Mesenchymal stem cell (in vitro differentiated cells and primary cell): ENCODE results near the gene CORO2B.

Experiments used
- DNase-seq: peaks from one replicate; pipeline ENCODE4 v3.0.0-alpha.2; 2013
- H2AFZ ChIP-seq: one replicate; pipeline ENCODE4 v1.6.1; 2013; ENCODE audit warnings: low read depth, mild to moderate bottlenecking, control low read depth, inconsistent platforms, low read length, moderate library complexity
- H2AK5ac ChIP-seq: 2 replicates; pipeline ENCODE4 v1.6.1; 2013; ENCODE audit warnings: low read length, moderate library complexity, mild to moderate bottlenecking, inconsistent platforms; ENCODE audit not compliant: severe bottlenecking
- H2BK120ac ChIP-seq: one replicate; pipeline ENCODE4 v1.6.1; 2013; ENCODE audit warnings: low read depth, mild to moderate bottlenecking, inconsistent platforms, low read length, moderate library complexity
- H2BK12ac ChIP-seq, 2 experiments: one replicate each; pipeline ENCODE4 v1.6.1; 2013; ENCODE audit warnings: inconsistent platforms in 2 of 2, low read length in 2 of 2, mild to moderate bottlenecking in 2 of 2, moderate library complexity in 2 of 2, control low read depth in 1 of 2
- H2BK15ac ChIP-seq: one replicate; pipeline ENCODE4 v1.6.1; 2013; ENCODE audit warnings: mild to moderate bottlenecking, low read depth, inconsistent platforms; ENCODE audit not compliant: poor library complexity, severe bottlenecking
- H2BK5ac ChIP-seq: 2 replicates; pipeline ENCODE4 v1.6.1; 2013; ENCODE audit warnings: low read depth, mild to moderate bottlenecking, low read length, control low read depth, inconsistent platforms; ENCODE audit not compliant: poor library complexity, severe bottlenecking
- H3K14ac ChIP-seq, 2 experiments: one replicate each; pipeline ENCODE4 v1.6.1; 2013; ENCODE audit warnings: inconsistent platforms in 2 of 2, low read length in 2 of 2, control low read depth in 1 of 2, mild to moderate bottlenecking in 1 of 2, moderate library complexity in 1 of 2
- H3K18ac ChIP-seq, 2 experiments: one replicate each; pipeline ENCODE4 v1.6.1; 2013; ENCODE audit warnings: inconsistent platforms in 2 of 2, low read length in 2 of 2, control low read depth in 1 of 2, low read depth in 1 of 2, mild to moderate bottlenecking in 1 of 2
- H3K23ac ChIP-seq, 2 experiments: one replicate each; pipeline ENCODE4 v1.6.1; 2013; ENCODE audit warnings: inconsistent platforms in 2 of 2, low read length in 2 of 2, mild to moderate bottlenecking in 2 of 2, moderate library complexity in 2 of 2, control low read depth in 1 of 2
- H3K27ac ChIP-seq: 2 replicates; pipeline ENCODE4 v1.5.1; 2013; ENCODE audit warnings: mild to moderate bottlenecking, moderate library complexity, low read length, control low read depth, inconsistent platforms; ENCODE audit not compliant: poor library complexity, severe bottlenecking
- H3K27me3 ChIP-seq, 2 experiments: 2 replicates each; pipeline versions ENCODE4 v1.6.1 to v1.7.0; 2013; ENCODE audit warnings: low read length in 2 of 2, mild to moderate bottlenecking in 2 of 2, moderate library complexity in 2 of 2, control low read depth in 1 of 2, inconsistent platforms in 1 of 2; ENCODE audit not compliant: control insufficient read depth in 1 of 2, insufficient read depth in 1 of 2
- H3K36me3 ChIP-seq, 2 experiments: 2 replicates each; pipeline versions ENCODE4 v1.6.1 to v1.7.0; 2013; ENCODE audit warnings: low read length in 2 of 2, control low read depth in 1 of 2, inconsistent platforms in 1 of 2, low read depth in 1 of 2, mild to moderate bottlenecking in 1 of 2; ENCODE audit not compliant: insufficient read depth in 2 of 2, control insufficient read depth in 1 of 2
- H3K4ac ChIP-seq, 2 experiments: one replicate each; pipeline ENCODE4 v1.6.1; 2013; ENCODE audit warnings: inconsistent platforms in 2 of 2, low read length in 2 of 2, mild to moderate bottlenecking in 2 of 2, moderate library complexity in 2 of 2, control low read depth in 1 of 2, low read depth in 1 of 2
- H3K4me1 ChIP-seq: 2 replicates; pipeline ENCODE4 v1.6.1; 2013; ENCODE audit warnings: low read depth, low read length, control low read depth; ENCODE audit not compliant: control insufficient read depth, insufficient read depth
- H3K4me2 ChIP-seq: 2 replicates; pipeline ENCODE4 v1.6.1; 2013; ENCODE audit warnings: low read length, mild to moderate bottlenecking, inconsistent platforms; ENCODE audit not compliant: poor library complexity, severe bottlenecking
- H3K4me3 ChIP-seq, 2 experiments: 2 replicates each; pipeline versions ENCODE4 v1.5.1 to v1.7.0; 2013; ENCODE audit warnings: low read length in 2 of 2, mild to moderate bottlenecking in 2 of 2, control low read depth in 1 of 2, low read depth in 1 of 2; ENCODE audit not compliant: insufficient read depth in 1 of 2
- H3K79me1 ChIP-seq: replicated peaks from 2 replicates; pipeline ENCODE4 v1.6.1; 2013; ENCODE audit warnings: mild to moderate bottlenecking, control low read depth, low read length, inconsistent platforms; ENCODE audit not compliant: poor library complexity, severe bottlenecking
- H3K9ac ChIP-seq: 2 replicates; pipeline ENCODE4 v1.7.0; 2013; ENCODE audit warnings: mild to moderate bottlenecking, low read length, moderate library complexity
- H3K9me3 ChIP-seq: 2 replicates; pipeline ENCODE4 v1.7.0; 2013; ENCODE audit warnings: mild to moderate bottlenecking, low read length; ENCODE audit not compliant: control insufficient read depth
- H4K8ac ChIP-seq: one replicate; pipeline ENCODE4 v1.6.1; 2013; ENCODE audit warnings: inconsistent platforms, mild to moderate bottlenecking, low read length, moderate library complexity
- H4K91ac ChIP-seq: one replicate; pipeline ENCODE4 v1.6.1; 2013; ENCODE audit warnings: mild to moderate bottlenecking, low read length, inconsistent platforms
- WGBS: methylation state at CpG from one replicate; pipeline ENCODE4 v1.1.7; 2013; ENCODE audit warnings: mixed read lengths; 5-methylcytosine and 5-hydroxymethylcytosine counted together

Gene CORO2B

DNA sequence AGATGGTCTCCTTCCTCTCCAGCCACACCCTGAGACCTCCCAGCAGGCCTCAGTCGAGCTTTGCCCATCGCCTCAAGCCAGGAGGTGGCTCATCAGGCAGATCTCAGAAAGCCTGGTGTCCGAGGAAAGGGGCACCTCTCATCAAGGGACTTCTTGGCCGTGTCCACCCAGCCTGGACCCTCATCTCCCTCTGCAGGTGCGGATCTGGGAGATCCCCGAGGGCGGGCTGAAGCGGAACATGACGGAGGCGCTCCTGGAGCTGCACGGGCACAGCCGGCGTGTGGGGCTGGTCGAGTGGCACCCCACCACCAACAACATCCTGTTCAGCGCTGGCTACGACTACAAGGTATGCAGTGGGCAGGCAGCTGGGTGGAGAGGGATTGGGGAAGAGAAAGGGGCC, 131.7 kb downstream of the CORO2B start:
- Histone ChIP-seq H3K9ac (no peak overlapping the region), H2BK15ac (no peak overlapping the region), H3K18ac (no peak overlapping the region), H3K4me1 (no peaks in the 10 kb centered on the region), H3K9me3 (no peaks in the 10 kb centered on the region), H3K4me2 (no peak overlapping the region), H4K8ac (no peak overlapping the region), H2AK5ac (no peak overlapping the region), H2AFZ (no peak overlapping the region), H3K4ac (no peak overlapping the region), H3K27ac (no peak overlapping the region), H2BK12ac (no peak overlapping the region), H2BK120ac (no peak overlapping the region), H3K14ac (no peak overlapping the region), H3K27me3 (no peaks in the 10 kb centered on the region), H3K36me3 (peaks cover 55 to 62% of the 10 kb centered on the region in 2 experiments), H4K91ac (no peak overlapping the region), H3K23ac (no peak overlapping the region), H3K4me3 (no peak overlapping the region), H2BK5ac (no peak overlapping the region), H3K79me1 (peaks cover 4% of the 10 kb centered on the region)
- WGBS, result 92% methylated on average over 15 of the region's 16 CpGs
- no peak for DNase-seq

DNA sequence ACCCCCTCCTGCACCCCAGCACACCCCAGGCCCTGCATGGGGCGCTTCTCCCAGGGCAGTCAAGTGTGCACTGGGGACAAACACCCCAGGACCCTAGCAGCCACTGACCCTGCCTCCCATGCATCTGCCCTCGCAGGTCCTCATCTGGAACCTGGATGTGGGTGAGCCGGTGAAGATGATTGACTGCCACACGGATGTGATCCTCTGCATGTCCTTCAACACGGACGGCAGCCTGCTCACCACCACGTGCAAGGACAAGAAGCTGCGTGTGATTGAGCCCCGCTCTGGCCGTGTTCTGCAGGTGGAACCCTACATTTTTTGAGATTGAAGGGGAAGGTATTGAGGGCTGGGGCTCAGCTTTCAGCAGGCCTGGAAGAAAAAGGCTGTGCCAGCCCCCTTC, 132.6 kb downstream of the CORO2B start:
- Histone ChIP-seq H3K27ac (no peak overlapping the region), H3K9me3 (no peaks in the 10 kb centered on the region), H4K8ac (no peak overlapping the region), H2BK120ac (no peak overlapping the region), H3K79me1 (peaks cover 4% of the 10 kb centered on the region), H2BK5ac (no peak overlapping the region), H3K4me2 (no peak overlapping the region), H2BK15ac (no peak overlapping the region), H3K4me1 (no peaks in the 10 kb centered on the region), H3K14ac (no peak overlapping the region), H3K27me3 (no peaks in the 10 kb centered on the region), H2AK5ac (no peak overlapping the region), H3K23ac (no peak overlapping the region), H4K91ac (no peak overlapping the region), H2AFZ (no peak overlapping the region), H3K9ac (no peak overlapping the region), H3K4ac (no peak overlapping the region), H3K18ac (no peak overlapping the region), H3K4me3 (no peak overlapping the region), H3K36me3 (peaks cover 56 to 66% of the 10 kb centered on the region in 2 experiments), H2BK12ac (no peak overlapping the region)
- DNase-seq, result no peak
- WGBS, result 97% methylated on average over 10 of the region's 10 CpGs

DNA sequence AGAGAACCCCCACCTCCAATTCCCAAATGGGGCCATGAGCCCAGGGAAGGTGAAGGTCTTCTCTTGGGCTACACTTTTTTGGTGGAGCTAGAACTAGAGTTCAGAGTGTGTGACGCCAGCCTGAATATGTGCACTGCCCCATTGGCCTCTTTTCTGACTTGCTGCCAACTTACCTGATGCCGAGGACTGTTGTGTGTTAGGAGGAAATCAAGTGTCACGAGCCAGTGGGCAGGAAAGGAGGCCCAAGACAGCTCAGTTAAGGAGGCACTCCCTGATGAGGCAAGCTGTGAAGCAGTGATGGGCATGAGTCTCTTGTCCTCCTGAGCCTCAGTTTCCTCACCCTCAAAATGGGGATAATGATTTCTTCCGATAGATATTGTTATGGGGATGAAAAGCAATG, 134.1 kb downstream of the CORO2B start:
- H3K27me3 ChIP-seq, result no peaks in the 10 kb centered on the region
- H3K9me3 ChIP-seq, result no peaks in the 10 kb centered on the region
- no peak overlapping the region for H3K14ac ChIP-seq
- H4K8ac ChIP-seq, result no peak overlapping the region
- H3K79me1 ChIP-seq, result peaks cover 4% of the 10 kb centered on the region
- no peak for DNase-seq
- H2BK15ac ChIP-seq, result no peak overlapping the region
- H3K4ac ChIP-seq, result no peak overlapping the region
- H2BK120ac ChIP-seq, result no peak overlapping the region
- H3K9ac ChIP-seq, result no peak overlapping the region
- no peak overlapping the region for H3K4me3 ChIP-seq
- H3K4me2 ChIP-seq, result no peak overlapping the region
- H2BK5ac ChIP-seq, result no peak overlapping the region
- H2BK12ac ChIP-seq, result no peak overlapping the region
- H3K18ac ChIP-seq, result no peak overlapping the region
- 90% methylated on average over 4 of the region's 4 CpGs for WGBS
- no peak overlapping the region for H3K27ac ChIP-seq
- no peaks in the 10 kb centered on the region for H3K4me1 ChIP-seq
- H4K91ac ChIP-seq, result no peak overlapping the region
- no peak overlapping the region for H2AFZ ChIP-seq
- no peak overlapping the region for H2AK5ac ChIP-seq
- H3K23ac ChIP-seq, result no peak overlapping the region
- H3K36me3 ChIP-seq, result peaks cover 58 to 77% of the 10 kb centered on the region in 2 experiments

DNA sequence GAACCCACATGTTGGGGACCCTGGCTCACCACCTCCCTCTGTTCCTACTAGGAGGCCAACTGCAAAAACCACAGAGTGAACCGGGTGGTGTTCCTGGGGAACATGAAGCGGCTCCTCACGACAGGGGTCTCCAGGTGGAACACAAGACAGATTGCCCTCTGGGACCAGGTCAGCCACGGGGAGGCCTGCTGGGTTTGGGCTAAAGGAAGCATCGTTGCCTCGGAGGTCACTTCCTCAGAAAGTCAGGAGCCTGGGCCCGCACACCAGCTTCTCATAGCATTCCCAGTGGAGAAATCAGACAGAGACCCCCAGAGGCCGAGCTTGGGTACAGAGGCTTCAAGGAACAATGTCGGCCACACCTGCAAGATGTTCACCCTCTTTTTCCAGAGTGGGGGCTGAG, 135.1 kb downstream of the CORO2B start:
- Histone ChIP-seq H3K36me3 (peaks cover 68 to 87% of the 10 kb centered on the region in 2 experiments), H2BK15ac (no peak overlapping the region), H3K14ac (no peak overlapping the region), H2BK5ac (no peak overlapping the region), H3K4me3 (no peak overlapping the region), H3K4ac (no peak overlapping the region), H3K9ac (no peak overlapping the region), H2BK12ac (no peak overlapping the region), H3K4me2 (no peak overlapping the region), H3K79me1 (peaks cover 4% of the 10 kb centered on the region), H4K8ac (no peak overlapping the region), H3K18ac (no peak overlapping the region), H2AK5ac (no peak overlapping the region), H3K4me1 (no peaks in the 10 kb centered on the region), H3K27me3 (no peaks in the 10 kb centered on the region), H3K27ac (no peak overlapping the region), H3K23ac (no peak overlapping the region), H2BK120ac (no peak overlapping the region), H3K9me3 (no peaks in the 10 kb centered on the region), H4K91ac (no peak overlapping the region), H2AFZ (no peak overlapping the region)
- no peak for DNase-seq
- 89% methylated on average over 9 of the region's 9 CpGs for WGBS
